H1 (cell line): ENCODE measurements around the gene AGBL5. TPM values are rescaled to one million over a fixed set of nuclear protein-coding genes. Genes with fewer than 3 reads are reported as not detected.

Experiments used
- CTCF ChIA-PET: fragments of 300-600 bp; sonication (Branson Sonifier 250); formaldehyde crosslinking; loops from one replicate; lab custom pipeline; 2021; ENCODE audit not compliant: partially characterized antibody; lab: Charles Lee
- POLR2A ChIA-PET: fragments of 300-600 bp; sonication (Branson Sonifier 250); formaldehyde crosslinking; loops from one replicate; lab custom pipeline; 2021; ENCODE audit warnings: inconsistent platforms; ENCODE audit not compliant: partially characterized antibody; lab: Charles Lee
- DNase-seq, 2 experiments: peaks; one replicate each; pipeline versions ENCODE4 v3.0.0 to v3.0.0-alpha.2; 2010 to 2022; ENCODE audit warnings: low spot score in 2 of 2, low read depth in 1 of 2, mixed read lengths in 1 of 2
- FAIRE-seq: peaks from 2 replicates; lab custom pipeline; 2011; peaks lifted over from hg19 to GRCh38; lab: Jason Lieb, UNC
- H2AFZ ChIP-seq: 2 replicates; pipeline ENCODE4 v1.8.1; 2012; ENCODE audit warnings: low read length, inconsistent platforms
- H2AK5ac ChIP-seq: 2 replicates; pipeline ENCODE4 v1.6.1; 2013; ENCODE audit warnings: low read depth, low read length
- H2BK120ac ChIP-seq: replicated peaks from 2 replicates; pipeline ENCODE3; 2013; ENCODE audit warnings: low read depth, low read length, inconsistent platforms
- H2BK12ac ChIP-seq: 2 replicates; pipeline ENCODE4 v1.6.1; 2013; ENCODE audit warnings: low read depth, low read length
- H2BK15ac ChIP-seq: 2 replicates; pipeline ENCODE4 v1.6.1; 2013; ENCODE audit warnings: low read length
- H2BK20ac ChIP-seq: 2 replicates; pipeline ENCODE4 v1.6.1; 2013; ENCODE audit warnings: low read length
- H2BK5ac ChIP-seq: 2 replicates; pipeline ENCODE4 v1.6.1; 2013; ENCODE audit warnings: low read depth, low read length
- H3K14ac ChIP-seq: 2 replicates; pipeline ENCODE4 v1.6.1; 2013; ENCODE audit warnings: inconsistent platforms; ENCODE audit not compliant: insufficient read length
- H3K18ac ChIP-seq: 2 replicates; pipeline ENCODE4 v1.6.1; 2013; ENCODE audit warnings: low read length; ENCODE audit errors: extremely low read depth
- H3K23ac ChIP-seq: 2 replicates; pipeline ENCODE4 v1.6.1; 2013; ENCODE audit warnings: inconsistent platforms; ENCODE audit not compliant: insufficient read length
- H3K23me2 ChIP-seq: 2 replicates; pipeline ENCODE4 v1.6.1; 2013; ENCODE audit warnings: low read depth, low read length
- H3K27ac ChIP-seq: 2 replicates; pipeline ENCODE4 v1.6.1; 2011; ENCODE audit warnings: low read depth, low read length, inconsistent platforms
- H3K27me3 ChIP-seq, 4 experiments: replicated peaks in 1 of 4; 1 replicate in 1 of 4; 2 replicates in 3 of 4; pipeline versions ENCODE4 v1.6.1 to v1.8.1; 2011 to 2013; ENCODE audit warnings: low read length in 3 of 4, mild to moderate bottlenecking in 3 of 4, inconsistent platforms in 2 of 4, mixed read lengths in 2 of 4, moderate library complexity in 1 of 4; ENCODE audit not compliant: control insufficient read depth in 3 of 4, insufficient read depth in 3 of 4; ENCODE audit errors: extremely low read depth in 1 of 4
- H3K36me3 ChIP-seq, 4 experiments: 2 replicates each; pipeline versions ENCODE4 v1.6.1 to v1.8.1; 2011 to 2013; ENCODE audit warnings: mild to moderate bottlenecking in 4 of 4, low read length in 3 of 4, moderate library complexity in 2 of 4, control low read depth in 1 of 4, inconsistent platforms in 1 of 4; ENCODE audit not compliant: insufficient read depth in 4 of 4, control insufficient read depth in 2 of 4
- H3K4ac ChIP-seq: replicated peaks from 2 replicates; pipeline ENCODE3; 2013; ENCODE audit warnings: low read length, low read depth, mixed read lengths, inconsistent platforms; ENCODE audit not compliant: insufficient read length
- H3K4me1 ChIP-seq, 4 experiments: replicated peaks in 1 of 4; 1 replicate in 1 of 4; 2 replicates in 3 of 4; pipeline versions ENCODE4 v1.6.1 to v1.8.1; 2011 to 2013; ENCODE audit warnings: low read length in 3 of 4, inconsistent platforms in 2 of 4, mixed read lengths in 1 of 4; ENCODE audit not compliant: insufficient read depth in 4 of 4, control insufficient read depth in 3 of 4
- H3K4me2 ChIP-seq, 2 experiments: 2 replicates each; pipeline versions ENCODE4 v1.6.1 to v1.8.1; 2011 to 2013; ENCODE audit warnings: low read depth in 2 of 2, low read length in 2 of 2, control low read depth in 1 of 2, inconsistent platforms in 1 of 2, mild to moderate bottlenecking in 1 of 2; ENCODE audit not compliant: insufficient read depth in 1 of 2
- H3K4me3 ChIP-seq, 4 experiments: fragments of 200-600, 300-600 bp in 1 of 4; sonication (generic), shearing (Covaris generic), sonication (Bioruptor Twin) in 1 of 4; 2 replicates each; pipeline versions ENCODE4 v1.5.1 to v1.8.1; 2011 to 2016; ENCODE audit warnings: low read length in 4 of 4, low read depth in 3 of 4, control low read depth in 2 of 4, inconsistent platforms in 2 of 4, mild to moderate bottlenecking in 2 of 4, mixed read lengths in 1 of 4, moderate library complexity in 1 of 4; ENCODE audit not compliant: insufficient read depth in 2 of 4; ENCODE audit errors: extremely low read depth in 1 of 4
- H3K56ac ChIP-seq: replicated peaks from 2 replicates; pipeline ENCODE3; 2013; ENCODE audit warnings: low read depth, mild to moderate bottlenecking, mixed read lengths, low read length, inconsistent platforms; ENCODE audit not compliant: insufficient read length
- H3K79me1 ChIP-seq: 2 replicates; pipeline ENCODE4 v1.6.1; 2013; ENCODE audit warnings: low read depth, low read length, control low read depth
- H3K79me2 ChIP-seq, 2 experiments: 2 replicates each; pipeline versions ENCODE4 v1.6.1 to v1.8.1; 2012 to 2013; ENCODE audit warnings: low read length in 2 of 2, mild to moderate bottlenecking in 2 of 2, inconsistent platforms in 1 of 2; ENCODE audit not compliant: insufficient read depth in 2 of 2, control insufficient read depth in 1 of 2
- H3K9ac ChIP-seq, 4 experiments: replicated peaks in 1 of 4; 1 replicate in 1 of 4; 2 replicates in 3 of 4; pipeline versions ENCODE4 v1.6.1 to v1.8.1; 2011 to 2013; ENCODE audit warnings: low read depth in 3 of 4, low read length in 3 of 4, control low read depth in 2 of 4, mild to moderate bottlenecking in 2 of 4, moderate library complexity in 2 of 4, inconsistent platforms in 1 of 4; ENCODE audit errors: extremely low read depth in 1 of 4
- H3K9me3 ChIP-seq, 2 experiments: 2 replicates each; pipeline versions ENCODE4 v1.6.1 to v1.8.1; 2012 to 2013; ENCODE audit warnings: mild to moderate bottlenecking in 2 of 2, moderate library complexity in 2 of 2, control low read depth in 1 of 2, inconsistent platforms in 1 of 2, low read depth in 1 of 2, low read length in 1 of 2, mixed read lengths in 1 of 2; ENCODE audit not compliant: insufficient read depth in 2 of 2
- H4K20me1 ChIP-seq, 2 experiments: replicated peaks in 1 of 2; 2 replicates each; pipeline versions ENCODE3 to v1.8.1; 2011 to 2013; ENCODE audit warnings: inconsistent platforms in 2 of 2, low read length in 2 of 2, mild to moderate bottlenecking in 1 of 2; ENCODE audit not compliant: insufficient read depth in 2 of 2, control insufficient read depth in 1 of 2
- H4K5ac ChIP-seq: 2 replicates; pipeline ENCODE4 v1.6.1; 2013; ENCODE audit warnings: low read length, low read depth, mixed read lengths, inconsistent platforms; ENCODE audit not compliant: insufficient read length
- H4K8ac ChIP-seq: 2 replicates; pipeline ENCODE4 v1.8.0; 2013; ENCODE audit warnings: mild to moderate bottlenecking, moderate library complexity, low read length, inconsistent platforms; ENCODE audit not compliant: insufficient read depth; ENCODE audit errors: extremely low read depth
- H4K91ac ChIP-seq: replicated peaks from 2 replicates; pipeline ENCODE3; 2013; ENCODE audit warnings: low read length, mixed read lengths, inconsistent platforms; ENCODE audit not compliant: insufficient read length
- ASH2L ChIP-seq: fragments of 200-600, 300-600 bp; sonication (generic); IDR thresholded peaks from one replicate; pipeline ENCODE4 v1.7.1; 2017; ENCODE audit warnings: low read length
- RAD21 ChIP-seq, 2 experiments: IDR thresholded peaks in 1 of 2; conservative IDR thresholded peaks in 1 of 2; 2 replicates each; pipeline ENCODE4 v1.6.1; 2011; ENCODE audit warnings: low read depth in 2 of 2, low read length in 2 of 2, improper control_type of control experiment in 1 of 2, inconsistent platforms in 1 of 2, mild to moderate bottlenecking in 1 of 2, moderate library complexity in 1 of 2
- WGBS, 2 experiments: shearing (Covaris generic) in 1 of 2; methylation state at CpG; one replicate each; pipeline versions ENCODE4 v1.1.6 to v1.1.7; 2013 to 2015; ENCODE audit warnings: low lambda C conversion rate in 2 of 2, mixed read lengths in 2 of 2, inconsistent platforms in 1 of 2, low coverage in 1 of 2, missing lambda C conversion rate in 1 of 2; ENCODE audit not compliant: insufficient replicate concordance in 2 of 2, insufficient coverage in 1 of 2, insufficient read length in 1 of 2; ENCODE audit errors: extremely low coverage in 1 of 2, missing lambda C conversion rate in 1 of 2; 5-methylcytosine and 5-hydroxymethylcytosine counted together
- polyA plus RNA-seq, 7 experiments: library from polyadenylated mRNA; depleted of rRNA in 3 of 7; stranded (reverse) in 5 of 7; unstranded in 2 of 7; fragments of >200 nt in 5 of 7; fragments of 200-250 nt in 2 of 7; gene quantifications; 1 replicate in 5 of 7; 2 replicates in 1 of 7; 4 replicates in 1 of 7; pipeline versions ENCODE4 v1.2.1 to v1.2.3, GENCODE V29; 2011 to 2013; ENCODE audit warnings: missing spikeins in 2 of 7, mixed read lengths in 2 of 7
- total RNA-seq: library from RNA; stranded (reverse); fragmentation: NEBNext Ultra II Directional; extraction: Animal tissue kit (Norgen Biotek cat#: 25700); gene quantifications from 2 replicates; pipeline ENCODE4 v1.2.1, GENCODE V29; 2021
- TF ChIP-seq, protein P1 (sequence below), 3 experiments: IDR thresholded peaks; 1 replicate in 2 of 3; 2 replicates in 1 of 3; pipeline versions ENCODE4 v1.5.1 to v1.6.1; 2011; ENCODE audit warnings: low read length in 3 of 3, mild to moderate bottlenecking in 3 of 3, inconsistent platforms in 2 of 3, low read depth in 1 of 3, moderate library complexity in 1 of 3; ENCODE audit not compliant: insufficient read depth in 1 of 3; ENCODE audit errors: control extremely low read depth in 1 of 3

AGBL5 gene
- total and polyA plus RNA-seq, 2 of the 8 experiments (the other 6 are each of a cell fraction or from before 2014, with no cell fraction given): 45.4 to 62.0 TPM

DNA sequence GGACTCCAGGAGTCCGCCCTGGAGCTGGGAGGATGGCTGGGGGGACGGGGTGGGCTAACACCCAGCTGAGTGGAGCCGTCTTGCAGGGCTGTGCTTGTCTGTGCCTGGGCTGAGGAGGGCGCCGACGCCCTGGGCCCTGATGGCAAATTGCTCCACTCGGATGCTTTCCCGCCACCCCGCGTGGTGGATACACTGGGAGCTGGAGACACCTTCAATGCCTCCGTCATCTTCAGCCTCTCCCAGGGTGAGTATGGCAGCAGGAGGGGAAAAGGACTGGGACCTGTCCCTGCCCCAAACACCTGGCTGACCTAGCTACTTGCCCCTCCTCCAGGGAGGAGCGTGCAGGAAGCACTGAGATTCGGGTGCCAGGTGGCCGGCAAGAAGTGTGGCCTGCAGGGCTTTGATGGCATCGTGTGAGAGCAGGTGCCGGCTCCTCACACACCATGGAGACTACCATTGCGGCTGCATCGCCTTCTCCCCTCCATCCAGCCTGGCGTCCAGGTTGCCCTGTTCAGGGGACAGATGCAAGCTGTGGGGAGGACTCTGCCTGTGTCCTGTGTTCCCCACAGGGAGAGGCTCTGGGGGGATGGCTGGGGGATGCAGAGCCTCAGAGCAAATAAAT, 48.0 kb downstream of the AGBL5 start:
- Histone ChIP-seq H2BK120ac (no peak overlapping the region), H3K23me2 (no peaks in the 10 kb centered on the region), H4K5ac (no peak overlapping the region), H2BK12ac (no peak overlapping the region), H3K79me1 (no peaks in the 10 kb centered on the region; the same call in 1 of the 2 replicates), H3K14ac (no peak overlapping the region), H3K4me1 (peaks cover 0 to 2% (median under 1%) of the 10 kb centered on the region in 4 experiments; a peak in 2 of 7 replicates), H4K91ac (no peak overlapping the region), H2AFZ (no peak overlapping the region), H3K27ac (no peak overlapping the region), H2BK20ac (no peak overlapping the region), H2BK5ac (no peak overlapping the region), H2AK5ac (0 out of 2 replicates have a peak overlapping the region, but pooled peaks have one; percentile 10), H2BK15ac (peak overlapping the region; percentile 88; the same call in 1 of the 2 replicates), H3K36me3 (no peaks in the 10 kb centered on the region), H3K79me2 (no peaks in the 10 kb centered on the region), H3K27me3 (no peaks in the 10 kb centered on the region), H3K18ac (no peak overlapping the region), H4K8ac (no peak overlapping the region), H3K4ac (no peak overlapping the region), H3K9ac (no peak overlapping the region), H3K4me3 (no peak overlapping the region), H3K4me2 (no peak overlapping the region), H3K9me3 (no peaks in the 10 kb centered on the region), H4K20me1 (no peaks in the 10 kb centered on the region), H3K23ac (no peak overlapping the region), H3K56ac (no peak overlapping the region)
- ChIA-PET POLR2A (interaction anchor here (0.8 to 3.4 kb wide), 7 partner anchors 15 to 150 kb away, joined by 3 to 10 read pairs (median 3); partner anchors contain the start of genes ATRAID, OST4, PREB and SLC5A6), CTCF (interaction anchor here (0.7 to 12.7 kb wide), 38 partner anchors 11 to 205 kb away, joined by 3 to 120 read pairs (median 6); partner anchors contain the start of genes ABHD1, KHK, PREB and PRR30)
- TF ChIP-seq, protein P1, sequence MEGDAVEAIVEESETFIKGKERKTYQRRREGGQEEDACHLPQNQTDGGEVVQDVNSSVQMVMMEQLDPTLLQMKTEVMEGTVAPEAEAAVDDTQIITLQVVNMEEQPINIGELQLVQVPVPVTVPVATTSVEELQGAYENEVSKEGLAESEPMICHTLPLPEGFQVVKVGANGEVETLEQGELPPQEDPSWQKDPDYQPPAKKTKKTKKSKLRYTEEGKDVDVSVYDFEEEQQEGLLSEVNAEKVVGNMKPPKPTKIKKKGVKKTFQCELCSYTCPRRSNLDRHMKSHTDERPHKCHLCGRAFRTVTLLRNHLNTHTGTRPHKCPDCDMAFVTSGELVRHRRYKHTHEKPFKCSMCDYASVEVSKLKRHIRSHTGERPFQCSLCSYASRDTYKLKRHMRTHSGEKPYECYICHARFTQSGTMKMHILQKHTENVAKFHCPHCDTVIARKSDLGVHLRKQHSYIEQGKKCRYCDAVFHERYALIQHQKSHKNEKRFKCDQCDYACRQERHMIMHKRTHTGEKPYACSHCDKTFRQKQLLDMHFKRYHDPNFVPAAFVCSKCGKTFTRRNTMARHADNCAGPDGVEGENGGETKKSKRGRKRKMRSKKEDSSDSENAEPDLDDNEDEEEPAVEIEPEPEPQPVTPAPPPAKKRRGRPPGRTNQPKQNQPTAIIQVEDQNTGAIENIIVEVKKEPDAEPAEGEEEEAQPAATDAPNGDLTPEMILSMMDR (IDR thresholded peaks at IDR 0.05; ENCODE audit: control extremely low read depth in 1 of 3, insufficient read depth in 1 of 3, low read depth in 1 of 3, low read length in 3 of 3): peak in 1 of 3 experiments; percentile 17; a peak in 1 of 4 replicates
- TF ChIP-seq RAD21 (IDR thresholded peaks at IDR 0.05 in 1 of 2, conservative IDR thresholded peaks at IDR 0.05 in 1 of 2; ENCODE audit: low read depth in 2 of 2, low read length in 2 of 2) (peak in 1 of 2 experiments; percentile 37; a peak in 2 of 4 replicates), ASH2L (no peak)
- 83% methylated on average over 19 of the region's 19 CpGs; no CpG with 5 or more reads in 1 of the 2 experiments for WGBS, 2 experiments
- FAIRE-seq (no peak), DNase-seq (no peak)
